Uterus (tissue), 2 donors: ENCODE measurements around the gene ADPRM.

Source experiments
- CTCF ChIP-seq, 4 experiments: fragments of 200-600 bp in 2 of 4; fragments of 450-650 bp in 2 of 4; sonication (generic) in 2 of 4; IDR thresholded peaks; one replicate each; pipeline ENCODE4 v1.5.1; 2016 to 2019; ENCODE audit warnings: antibody characterized with exemption in 4 of 4, mild to moderate bottlenecking in 2 of 4, moderate library complexity in 1 of 4
- POLR2A ChIP-seq, 2 donors: fragments of 450-650 bp; IDR thresholded peaks; one replicate each; pipeline ENCODE4 v1.6.1; 2016; ENCODE audit warnings: antibody characterized with exemption in 2 of 2, mild to moderate bottlenecking in 1 of 2, moderate library complexity in 1 of 2

DNA sequence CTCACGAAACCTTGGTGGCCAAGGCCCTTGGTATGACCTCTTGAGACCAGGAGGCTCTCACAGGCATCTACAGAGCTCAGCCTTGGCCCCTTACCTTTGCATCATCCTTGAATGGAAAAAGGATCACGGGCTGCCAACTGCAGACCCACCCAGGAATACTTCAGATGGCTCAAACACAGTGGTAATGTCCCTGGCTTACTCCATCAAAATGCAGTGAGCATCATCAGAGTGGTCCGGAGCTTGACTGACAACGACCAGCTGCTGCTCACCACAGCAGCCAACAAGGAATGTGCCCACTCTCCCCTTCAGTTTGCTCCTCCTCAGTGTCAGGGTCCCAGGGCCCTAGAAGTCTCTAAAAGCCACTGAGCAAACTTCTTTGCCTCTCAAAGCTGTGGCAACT lies 22.7 kb upstream of the ADPRM start:
- TF ChIP-seq CTCF (IDR thresholded peaks at IDR 0.05), result no peak
- no peak for TF ChIP-seq POLR2A (IDR thresholded peaks at IDR 0.05)
